Left forelimb (tissue), 1 donor: ENCODE measurements around the gene ZBED4.

Experiments
- DNase-seq: peaks from one replicate; pipeline ENCODE4 v3.0.0-alpha.2; 2018; ENCODE audit warnings: low spot score

ZBED4 gene

GRCh38 chr22:49936018-49936972 lies 82.7 kb downstream of the ZBED4 start:
- no peak for DNase-seq

GRCh38 chr22:49936973-49937757 lies 83.5 kb downstream of the ZBED4 start:
- DNase-seq = no peak

- DNase-seq = no peak
Measured at GRCh38 chr22:49937758-49938564, 84.3 kb downstream of the ZBED4 start.

GRCh38 chr22:49938565-49939136 lies 85.0 kb downstream of the ZBED4 start:
- no peak for DNase-seq
